GM12864 (cell line): ENCODE results near the gene DOK1.

ENCODE experiments used
- DNase-seq: peaks from one replicate; pipeline ENCODE4 v3.0.0-alpha.2; 2011; ENCODE audit warnings: low read depth
- H3K4me3 ChIP-seq: 2 replicates; pipeline ENCODE4 v1.5.1; 2011; ENCODE audit warnings: mild to moderate bottlenecking, low read depth, low read length, control low read depth
- TF ChIP-seq, protein P1 (sequence below): IDR thresholded peaks from 2 replicates; pipeline ENCODE4 v1.5.1; 2011; ENCODE audit warnings: low read depth, mild to moderate bottlenecking, moderate library complexity, low read length, control low read depth, inconsistent platforms; ENCODE audit errors: missing control alignments

DOK1 gene

GRCh38 chr2:74554820-74555531 is 456 bp downstream of the DOK1 start:
- H3K4me3 ChIP-seq = peak overlapping the region; percentile 84
- DNase-seq = no peak
- TF ChIP-seq, protein P1, sequence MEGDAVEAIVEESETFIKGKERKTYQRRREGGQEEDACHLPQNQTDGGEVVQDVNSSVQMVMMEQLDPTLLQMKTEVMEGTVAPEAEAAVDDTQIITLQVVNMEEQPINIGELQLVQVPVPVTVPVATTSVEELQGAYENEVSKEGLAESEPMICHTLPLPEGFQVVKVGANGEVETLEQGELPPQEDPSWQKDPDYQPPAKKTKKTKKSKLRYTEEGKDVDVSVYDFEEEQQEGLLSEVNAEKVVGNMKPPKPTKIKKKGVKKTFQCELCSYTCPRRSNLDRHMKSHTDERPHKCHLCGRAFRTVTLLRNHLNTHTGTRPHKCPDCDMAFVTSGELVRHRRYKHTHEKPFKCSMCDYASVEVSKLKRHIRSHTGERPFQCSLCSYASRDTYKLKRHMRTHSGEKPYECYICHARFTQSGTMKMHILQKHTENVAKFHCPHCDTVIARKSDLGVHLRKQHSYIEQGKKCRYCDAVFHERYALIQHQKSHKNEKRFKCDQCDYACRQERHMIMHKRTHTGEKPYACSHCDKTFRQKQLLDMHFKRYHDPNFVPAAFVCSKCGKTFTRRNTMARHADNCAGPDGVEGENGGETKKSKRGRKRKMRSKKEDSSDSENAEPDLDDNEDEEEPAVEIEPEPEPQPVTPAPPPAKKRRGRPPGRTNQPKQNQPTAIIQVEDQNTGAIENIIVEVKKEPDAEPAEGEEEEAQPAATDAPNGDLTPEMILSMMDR = no peak

DNA sequence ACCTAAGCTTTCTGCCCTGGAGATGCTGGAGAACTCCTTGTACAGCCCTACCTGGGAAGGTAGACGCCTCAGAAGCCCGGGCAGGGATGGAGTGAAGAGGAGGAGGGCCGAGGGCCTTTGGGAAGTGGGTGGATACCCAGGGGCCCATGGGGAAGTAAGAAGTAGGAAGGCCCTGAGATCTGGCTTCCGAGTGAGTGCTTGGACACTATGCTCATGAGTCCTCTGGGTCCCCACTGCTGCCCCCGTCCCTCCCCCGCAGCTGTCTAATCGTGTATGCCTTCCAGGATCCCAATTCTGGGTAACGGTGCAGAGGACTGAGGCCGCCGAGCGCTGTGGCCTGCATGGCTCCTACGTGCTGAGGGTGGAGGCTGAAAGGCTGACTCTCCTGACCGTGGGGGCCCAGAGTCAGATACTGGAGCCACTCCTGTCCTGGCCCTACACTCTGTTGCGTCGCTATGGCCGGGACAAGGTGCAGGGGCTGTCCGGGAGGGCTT is 1.1 kb downstream of the DOK1 start:
- TF ChIP-seq, protein P1 = no peak
- H3K4me3 ChIP-seq = peak overlapping the region; percentile 84
- DNase-seq = no peak

DNA sequence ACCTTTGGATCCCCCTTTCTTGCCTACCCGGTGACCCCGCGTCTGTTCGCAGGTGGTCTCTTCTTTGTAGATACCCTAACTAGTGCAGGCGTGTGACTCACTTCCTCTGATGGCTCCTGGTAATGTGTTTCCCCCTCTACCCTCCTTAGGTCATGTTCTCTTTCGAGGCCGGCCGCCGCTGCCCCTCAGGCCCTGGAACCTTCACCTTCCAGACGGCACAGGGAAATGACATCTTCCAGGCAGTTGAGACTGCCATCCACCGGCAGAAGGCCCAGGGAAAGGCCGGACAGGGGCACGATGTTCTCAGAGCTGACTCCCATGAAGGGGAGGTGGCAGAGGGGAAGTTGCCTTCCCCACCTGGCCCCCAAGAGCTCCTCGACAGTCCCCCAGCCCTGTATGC is 1.6 kb downstream of the DOK1 start:
- peak overlapping the region; percentile 84 for H3K4me3 ChIP-seq
- no peak for DNase-seq
- TF ChIP-seq, protein P1 = no peak

DNA sequence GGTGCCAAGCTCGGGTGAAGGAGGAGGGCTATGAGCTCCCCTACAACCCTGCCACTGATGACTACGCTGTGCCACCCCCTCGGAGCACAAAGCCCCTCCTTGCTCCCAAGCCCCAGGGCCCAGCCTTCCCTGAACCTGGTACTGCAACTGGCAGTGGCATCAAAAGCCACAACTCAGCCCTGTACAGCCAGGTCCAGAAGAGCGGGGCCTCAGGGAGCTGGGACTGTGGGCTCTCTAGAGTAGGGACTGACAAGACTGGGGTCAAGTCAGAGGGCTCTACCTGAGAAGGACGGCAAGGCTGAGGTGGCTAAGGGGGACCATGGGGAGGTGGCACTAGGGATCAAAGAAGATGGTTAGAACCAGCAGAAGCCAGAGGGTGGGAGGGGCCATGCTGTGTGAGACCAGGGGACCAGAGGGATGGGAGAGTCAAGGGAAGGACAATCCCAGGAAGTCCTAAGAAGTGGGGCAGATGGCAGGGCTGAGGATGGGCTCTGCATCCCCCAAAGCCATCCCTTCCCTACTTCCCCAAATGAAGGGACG is 2.4 kb downstream of the DOK1 start:
- no peak overlapping the region for H3K4me3 ChIP-seq
- TF ChIP-seq, protein P1 = no peak
- DNase-seq = no peak

GRCh38 chr2:74558284-74559230 is 4.0 kb downstream of the DOK1 start:
- TF ChIP-seq, protein P1 = no peak
- DNase-seq = no peak
- no peak overlapping the region for H3K4me3 ChIP-seq

- no peak for DNase-seq
- no peak overlapping the region for H3K4me3 ChIP-seq
- TF ChIP-seq, protein P1 = no peak
These were observed 5.4 kb downstream of the DOK1 start for GRCh38 chr2:74559912-74560311.
